GM19099 (cell line): ENCODE data around the gene LDB3.

Source experiments
- POLR2A ChIP-seq: IDR thresholded peaks from 3 replicates; pipeline ENCODE4 v1.6.1; 2011; ENCODE audit warnings: low read depth; ENCODE audit not compliant: insufficient read length; ENCODE audit errors: extremely low read depth

Gene LDB3

DNA sequence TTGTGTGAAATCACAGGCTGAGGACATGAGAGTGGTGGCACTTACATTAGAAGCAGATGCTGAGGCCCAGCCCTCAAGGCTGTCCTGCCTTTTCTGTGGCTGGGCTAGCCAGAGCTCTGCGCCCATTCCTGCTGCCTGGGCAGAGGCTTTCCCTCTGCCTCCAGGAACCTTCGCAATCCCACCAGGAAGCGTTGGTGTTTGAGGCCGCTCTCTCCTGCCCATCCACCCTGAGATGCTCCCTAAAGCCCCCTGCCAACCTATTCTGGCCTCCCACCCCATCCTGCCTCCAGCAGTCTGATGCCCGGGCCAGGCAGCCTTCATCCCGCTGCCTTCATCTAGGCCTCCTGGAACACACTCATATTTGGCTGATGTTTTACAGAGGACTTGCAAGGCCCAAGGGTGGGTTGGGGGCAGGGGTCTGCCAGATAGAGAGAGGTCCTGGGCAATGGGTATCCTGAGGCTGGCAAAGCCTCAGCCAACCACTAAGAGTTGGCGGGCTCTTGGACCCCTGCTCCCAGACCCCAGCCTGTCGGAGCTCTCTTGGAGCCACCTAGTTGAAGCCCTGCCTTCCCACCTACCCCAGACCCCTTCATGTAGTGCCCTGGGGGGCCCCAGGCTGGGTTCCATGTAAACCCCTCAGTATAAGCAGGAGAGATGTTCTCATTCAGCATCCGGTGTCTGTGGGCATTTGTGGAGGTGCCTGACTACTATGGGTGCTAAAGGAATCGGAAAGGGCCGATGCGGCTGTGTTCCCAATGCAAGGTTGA is 32.7 kb downstream of the LDB3 start:
- no peak for TF ChIP-seq POLR2A

DNA sequence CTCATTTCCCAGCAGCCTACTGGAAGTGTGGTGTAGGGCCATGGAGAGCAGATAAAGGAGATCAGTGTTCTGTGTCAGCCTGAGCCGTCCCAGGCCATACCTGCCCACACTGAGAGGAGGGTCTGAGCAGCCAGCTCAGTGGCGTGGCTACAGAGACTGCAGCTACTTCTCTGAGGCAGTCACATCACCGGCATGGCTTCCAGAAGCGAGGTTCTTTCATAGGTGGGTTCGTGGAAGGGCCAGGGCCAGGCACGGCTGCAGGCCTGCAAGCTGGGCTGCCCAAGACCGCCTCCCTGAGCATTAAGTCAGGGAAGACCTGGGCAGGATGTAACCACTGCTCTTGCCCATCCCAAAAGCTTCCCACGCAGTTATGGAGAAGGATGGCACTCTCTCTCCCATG is 34.9 kb downstream of the LDB3 start:
- no peak for TF ChIP-seq POLR2A

DNA sequence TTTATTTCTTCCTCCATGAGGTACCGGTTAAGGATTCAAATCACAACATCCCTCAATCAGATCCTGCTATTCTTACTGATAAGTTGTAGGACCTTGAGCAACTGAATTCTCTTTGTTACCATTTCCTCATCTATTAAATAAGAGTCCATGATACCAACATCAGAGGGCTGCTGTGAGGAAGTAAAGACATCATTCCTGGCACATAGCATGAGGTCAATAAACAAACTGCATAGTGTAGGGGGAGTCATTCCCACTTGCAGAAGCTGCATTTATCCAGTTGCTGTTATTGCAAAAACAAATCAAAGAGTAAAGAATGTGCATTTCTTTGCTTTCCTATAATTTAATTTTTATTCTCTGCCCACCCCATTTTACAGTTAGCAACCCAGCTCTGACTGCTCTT is 36.8 kb downstream of the LDB3 start:
- TF ChIP-seq POLR2A = no peak

DNA sequence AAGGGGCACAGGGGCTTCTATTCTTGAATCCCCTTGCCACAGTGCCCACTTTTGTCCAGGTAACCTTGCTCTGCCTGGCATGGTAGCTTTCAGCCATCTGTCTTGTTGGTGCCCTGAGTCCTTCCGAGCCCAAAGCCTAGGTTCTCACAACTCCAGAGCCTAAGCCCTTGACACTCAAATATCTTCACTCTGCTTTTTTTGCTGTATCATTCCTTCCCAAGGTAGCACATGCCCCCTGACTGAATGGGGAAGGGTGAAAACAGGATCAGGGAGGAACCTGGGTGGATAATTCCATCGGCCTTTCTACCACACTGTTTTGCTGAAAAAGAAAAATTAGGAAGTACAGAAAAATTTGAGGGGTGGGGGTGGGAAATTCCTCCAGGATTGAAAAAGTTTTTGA is 37.6 kb downstream of the LDB3 start:
- no peak for TF ChIP-seq POLR2A

DNA sequence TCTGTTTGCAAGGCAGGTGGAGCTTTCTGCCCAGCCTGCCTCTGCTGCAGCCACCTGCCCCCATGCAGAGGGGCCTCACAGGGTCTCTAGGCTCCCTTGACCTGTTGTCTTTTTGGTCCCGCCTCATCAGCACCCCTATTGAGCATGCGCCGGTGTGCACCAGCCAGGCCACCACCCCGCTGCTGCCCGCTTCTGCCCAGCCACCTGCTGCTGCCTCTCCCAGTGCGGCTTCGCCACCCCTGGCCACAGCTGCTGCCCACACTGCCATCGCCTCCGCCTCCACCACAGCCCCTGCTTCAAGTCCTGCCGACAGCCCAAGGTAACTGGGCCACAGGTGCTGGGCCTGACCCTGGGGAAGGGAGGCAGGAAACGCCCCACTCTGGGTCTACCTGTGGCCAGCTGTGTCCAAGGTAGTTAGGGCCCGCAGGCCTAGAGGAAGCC is 38.1 kb downstream of the LDB3 start:
- no peak for TF ChIP-seq POLR2A

DNA sequence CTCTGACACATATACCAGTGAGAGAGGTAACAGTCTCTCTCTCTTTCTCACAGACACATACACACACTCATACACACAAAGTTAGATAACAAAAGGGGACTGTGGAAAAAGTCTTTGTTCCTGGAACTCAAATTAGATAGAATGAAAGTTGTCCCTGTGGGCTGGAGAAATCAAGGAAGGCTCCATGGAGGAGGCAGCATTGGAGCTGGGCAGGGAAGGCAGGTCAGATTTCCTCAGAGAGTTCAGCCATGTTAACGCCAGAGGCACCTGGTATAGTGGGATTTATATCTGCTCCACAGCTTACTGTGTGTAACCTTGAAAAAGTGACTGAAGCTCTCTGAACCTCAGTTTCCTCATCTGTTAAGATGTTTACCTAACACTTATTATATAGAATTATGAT is 38.7 kb downstream of the LDB3 start:
- TF ChIP-seq POLR2A = no peak

DNA sequence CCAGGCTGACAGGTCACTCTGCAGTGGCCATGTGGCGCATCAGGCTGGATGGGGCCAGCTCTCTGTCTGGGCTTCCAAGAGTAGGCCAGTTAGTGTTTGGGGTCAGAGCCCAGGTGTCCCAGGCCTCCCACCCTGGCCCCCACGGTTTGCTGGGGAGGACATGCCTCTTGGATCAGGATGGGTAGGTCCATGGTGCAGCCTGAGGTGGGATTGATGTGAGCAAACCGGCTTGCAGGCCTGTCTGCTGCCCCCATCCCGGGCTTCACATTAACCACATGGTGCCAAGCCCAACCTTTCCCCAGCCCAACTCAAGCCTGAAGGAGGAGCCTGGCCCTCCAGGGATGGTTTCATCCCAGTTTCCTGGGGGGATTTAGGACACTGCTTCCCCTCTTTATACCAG is 39.2 kb downstream of the LDB3 start:
- no peak for TF ChIP-seq POLR2A

DNA sequence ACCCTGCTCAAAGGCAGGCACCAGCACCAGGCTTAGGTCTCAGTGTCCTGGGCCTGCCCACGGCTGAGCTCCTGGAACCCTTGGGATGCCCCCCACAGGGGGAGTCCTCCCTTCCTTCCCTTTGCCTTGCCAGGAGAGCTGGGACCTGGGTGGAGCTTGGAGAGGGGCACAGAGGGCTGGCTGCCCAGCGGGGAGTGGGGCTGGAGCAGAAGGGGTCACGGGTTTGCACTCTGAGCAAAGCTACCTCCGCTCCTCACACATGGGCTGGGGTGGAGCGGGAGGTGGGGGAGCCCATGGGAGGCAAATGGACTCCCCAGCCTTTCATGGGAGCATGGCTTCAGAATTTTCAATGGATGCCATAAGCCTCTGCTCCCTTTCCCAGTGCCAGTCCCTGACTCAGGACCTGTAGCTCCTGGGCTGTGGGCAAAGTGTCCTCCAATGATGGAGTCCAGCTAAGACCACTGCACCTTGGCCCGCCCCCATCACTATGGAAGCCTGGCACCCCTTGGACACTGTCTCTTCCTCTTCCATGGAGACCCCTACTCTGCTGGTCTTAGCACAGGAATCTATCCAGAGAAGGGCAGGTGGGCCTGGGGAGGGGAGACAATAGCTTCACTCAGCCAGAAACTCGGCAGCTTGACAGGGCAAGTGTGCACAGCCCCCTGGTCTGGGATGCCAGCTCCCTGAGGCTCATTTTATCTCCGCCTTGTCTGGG is 39.9 kb downstream of the LDB3 start:
- no peak for TF ChIP-seq POLR2A

DNA sequence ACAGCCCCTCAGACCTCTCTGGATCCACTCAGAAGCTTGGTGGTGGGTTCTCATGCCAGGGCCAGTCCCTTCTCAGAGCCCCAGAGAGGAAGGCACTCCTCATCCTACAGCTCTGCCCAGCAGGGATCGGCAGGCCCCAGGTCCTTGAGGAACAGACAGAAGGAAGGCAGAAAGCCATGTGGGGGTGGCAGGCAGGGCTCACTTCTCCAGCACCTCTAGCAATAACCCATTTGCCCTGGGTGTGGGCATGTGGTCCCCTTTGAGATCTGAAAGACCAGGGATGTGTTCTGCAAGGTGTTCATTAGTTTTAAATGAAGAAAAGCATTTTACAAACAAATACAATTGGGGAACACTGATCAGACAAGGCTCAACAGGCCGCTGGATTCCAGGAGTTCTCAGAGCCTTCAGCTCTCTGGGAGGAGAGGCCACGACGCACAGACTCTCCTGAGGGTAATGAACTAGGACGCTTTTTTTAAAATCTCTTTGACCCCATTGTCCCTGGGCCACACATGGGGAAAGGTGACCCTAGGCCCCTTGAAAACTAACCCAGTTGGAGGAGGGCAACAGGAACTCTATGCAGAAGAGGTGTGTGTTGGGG is 40.6 kb downstream of the LDB3 start:
- no peak for TF ChIP-seq POLR2A

DNA sequence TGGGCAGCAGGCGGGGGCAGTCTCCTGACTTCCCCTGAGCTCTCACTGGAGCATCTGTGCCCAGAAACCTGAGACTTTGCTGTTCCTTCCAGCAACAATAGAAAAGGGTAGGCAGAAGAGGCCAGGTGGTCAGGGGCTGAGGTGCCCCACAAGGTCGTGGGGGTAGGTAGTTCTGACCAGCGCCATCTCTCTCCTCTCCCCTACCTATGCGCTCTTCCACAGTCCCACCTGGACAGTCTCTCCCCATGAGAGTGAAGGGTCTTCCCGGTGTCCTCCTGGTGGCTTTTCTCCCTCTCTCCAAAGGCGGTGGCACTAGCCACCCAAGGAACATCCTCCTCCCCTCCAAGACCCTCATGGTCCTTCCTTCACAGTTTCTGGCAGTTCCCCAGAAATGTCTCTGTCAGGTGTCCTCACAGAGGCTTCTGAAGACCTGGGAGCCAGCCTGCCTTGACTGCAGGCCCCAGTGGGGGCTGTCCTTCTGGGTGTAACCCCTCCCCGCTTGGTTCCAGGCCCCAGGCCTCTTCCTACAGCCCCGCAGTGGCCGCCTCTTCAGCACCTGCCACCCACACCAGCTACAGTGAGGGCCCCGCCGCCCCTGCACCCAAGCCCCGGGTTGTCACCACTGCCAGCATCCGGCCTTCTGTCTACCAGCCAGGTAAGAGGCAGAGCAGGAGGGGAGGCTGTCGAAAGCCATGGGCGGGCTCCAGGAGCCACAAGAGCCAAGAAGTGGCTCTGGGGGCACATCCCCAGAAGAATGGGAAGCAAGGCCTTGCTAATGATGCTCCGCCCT is 41.3 kb downstream of the LDB3 start:
- TF ChIP-seq POLR2A = no peak

DNA sequence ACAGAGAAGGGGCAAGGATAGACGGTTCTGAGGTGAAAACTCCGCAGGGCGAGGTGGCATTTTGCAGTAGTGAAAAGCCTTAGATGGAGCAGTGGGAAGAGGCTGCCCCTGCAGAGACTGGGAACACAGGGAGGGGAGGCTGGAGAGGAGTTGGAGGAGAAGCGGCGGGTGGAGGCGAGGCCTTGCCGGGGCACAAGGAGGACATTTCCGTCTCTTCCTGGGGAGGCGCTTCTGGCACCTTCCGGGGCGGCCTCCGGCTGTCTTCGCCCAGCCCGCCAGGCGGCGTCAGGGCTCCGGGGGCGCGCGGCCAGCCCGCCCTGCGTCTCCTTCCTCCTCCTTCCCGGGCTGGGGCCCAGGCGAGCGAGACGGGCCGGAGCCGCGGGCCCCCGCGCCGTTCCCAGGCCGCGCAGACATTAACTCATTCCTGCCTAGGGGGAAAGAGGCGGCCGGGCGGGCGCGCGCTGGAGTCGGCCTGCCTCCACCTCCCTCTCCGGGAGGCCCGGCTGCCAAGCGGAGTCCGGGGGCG is 42.7 kb downstream of the LDB3 start:
- TF ChIP-seq POLR2A = peak; percentile 66

DNA sequence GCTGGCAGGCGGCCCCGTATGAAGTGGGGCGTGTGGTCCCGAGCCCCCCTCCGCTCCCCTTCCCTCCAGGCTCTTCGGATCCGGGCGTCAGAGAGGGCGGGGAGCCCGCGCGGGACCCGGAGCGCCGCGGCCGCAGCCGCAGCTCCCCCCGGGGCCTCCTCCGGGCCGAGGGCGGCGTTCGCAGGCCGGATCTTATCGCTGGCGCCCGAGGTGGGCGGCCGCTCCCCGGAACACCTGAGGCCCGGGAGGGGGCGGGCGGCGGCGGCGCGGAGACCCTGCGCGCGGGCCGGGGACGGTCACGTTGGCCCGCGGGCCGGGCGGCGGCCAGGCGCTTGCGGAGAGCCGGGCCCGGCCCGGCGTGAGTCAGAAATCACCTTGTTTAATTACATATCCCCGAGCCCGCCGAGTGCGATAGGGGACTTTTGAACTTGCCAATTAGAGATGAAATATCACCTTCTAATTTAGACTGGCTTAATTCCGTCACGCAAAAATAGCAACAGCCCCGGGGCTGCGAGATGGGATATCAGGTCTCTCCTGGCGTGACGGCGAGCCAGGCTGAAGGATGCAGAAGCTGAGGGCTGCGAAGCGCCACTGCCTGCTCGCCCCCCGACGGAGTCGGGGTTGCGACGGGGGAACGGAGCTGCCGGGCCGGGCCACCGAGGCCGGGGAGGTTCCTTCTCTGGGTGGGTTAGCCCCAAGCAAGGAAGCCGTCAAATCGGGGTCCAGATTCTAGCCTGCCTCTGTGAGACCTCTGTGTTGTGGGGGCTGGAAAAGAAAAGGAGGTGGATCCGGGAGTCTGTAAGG is 43.4 kb downstream of the LDB3 start:
- no peak for TF ChIP-seq POLR2A

DNA sequence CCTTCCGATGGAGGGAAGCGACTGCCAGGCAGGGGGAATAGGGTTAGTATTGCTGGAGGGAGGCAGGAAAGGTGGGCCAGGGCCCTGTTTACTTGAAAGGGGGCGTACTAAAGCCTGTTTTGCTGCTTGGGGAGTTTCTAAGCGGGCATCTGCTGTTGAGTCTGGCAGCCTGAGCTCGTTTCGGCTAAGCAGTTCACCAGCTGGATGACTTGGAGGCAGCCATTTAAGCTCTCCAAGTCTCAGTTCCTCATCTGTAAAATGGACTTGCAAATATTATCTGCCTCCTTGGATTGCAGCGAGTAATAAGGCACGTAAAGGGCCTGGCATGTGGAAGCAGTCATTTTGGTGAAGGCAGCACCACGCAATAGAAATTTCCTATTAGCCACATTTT is 44.0 kb downstream of the LDB3 start:
- TF ChIP-seq POLR2A = peak; percentile 21

DNA sequence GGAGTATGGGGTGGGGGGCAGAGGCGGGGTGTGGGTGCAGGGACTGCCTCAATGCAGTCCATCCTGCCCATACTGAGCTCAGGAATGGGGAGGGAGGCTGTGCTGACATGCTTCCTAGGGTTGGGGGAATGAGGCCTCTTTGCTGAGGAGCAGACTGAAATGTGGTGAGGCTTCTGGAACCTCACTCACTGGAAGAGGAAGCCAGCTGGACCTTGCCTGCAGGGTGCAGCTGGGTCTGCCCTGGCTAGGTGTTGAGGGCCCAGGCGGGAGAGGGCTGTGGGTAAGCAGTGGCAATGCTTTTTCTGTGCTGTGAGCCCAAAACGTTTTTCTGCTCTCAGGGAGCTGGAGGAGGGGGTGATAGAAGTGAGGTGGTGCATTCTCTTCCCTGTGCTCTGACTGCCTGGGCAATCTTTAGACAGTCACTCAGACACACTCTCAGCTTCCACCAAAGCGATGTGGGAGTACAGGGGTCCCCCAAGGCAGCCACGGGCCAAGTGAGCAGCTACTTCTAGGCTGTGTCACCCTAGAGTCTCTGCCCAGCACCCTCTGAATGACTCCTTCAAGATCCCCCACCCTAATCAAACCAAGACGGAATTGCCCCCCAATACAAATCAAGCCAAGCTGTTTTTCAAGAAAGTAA is 47.0 kb downstream of the LDB3 start:
- TF ChIP-seq POLR2A = no peak
